ENCODE data around the gene COX5B. TPM values are rescaled to one million over a fixed set of nuclear protein-coding genes. Genes with fewer than 3 reads are reported as not detected.

The COX5B gene
- total and polyA plus RNA-seq, 10 of the 15 experiments (the other 5 are each of a cell fraction or from before 2014, with no cell fraction given), result 69.5 to 518 (median 363) TPM

DNA sequence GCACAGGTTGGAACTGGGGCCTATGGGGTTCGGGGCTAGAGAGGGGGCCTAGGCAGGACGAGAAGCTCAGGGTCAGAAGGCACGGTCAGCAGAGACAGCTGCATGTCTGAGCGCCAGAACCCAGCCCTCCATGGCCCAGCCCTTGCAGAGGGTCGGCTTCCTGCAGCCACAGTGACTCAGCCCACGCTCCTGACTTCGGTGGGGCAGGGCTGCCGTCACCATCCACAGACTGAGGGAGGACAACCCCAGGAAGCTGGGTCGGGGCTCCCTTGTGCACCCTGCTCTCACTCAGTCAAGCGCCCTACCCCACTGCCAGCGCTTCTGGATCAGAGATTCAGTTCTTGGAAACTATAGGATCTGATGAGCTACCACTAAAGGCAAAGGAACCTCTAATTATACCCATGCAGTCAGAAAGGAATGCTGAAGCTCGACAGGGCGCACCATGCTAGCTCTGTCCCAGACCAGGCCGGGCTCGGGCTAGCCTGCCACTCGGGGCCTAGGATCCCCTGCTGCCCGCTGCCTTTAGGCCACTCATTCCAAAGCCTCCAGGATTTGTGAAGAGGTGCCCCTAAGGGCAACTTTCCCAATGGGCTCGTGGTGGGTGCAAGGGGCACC, 15.0 kb downstream of the COX5B start (continued):
- TF ChIP-seq, protein P1, sequence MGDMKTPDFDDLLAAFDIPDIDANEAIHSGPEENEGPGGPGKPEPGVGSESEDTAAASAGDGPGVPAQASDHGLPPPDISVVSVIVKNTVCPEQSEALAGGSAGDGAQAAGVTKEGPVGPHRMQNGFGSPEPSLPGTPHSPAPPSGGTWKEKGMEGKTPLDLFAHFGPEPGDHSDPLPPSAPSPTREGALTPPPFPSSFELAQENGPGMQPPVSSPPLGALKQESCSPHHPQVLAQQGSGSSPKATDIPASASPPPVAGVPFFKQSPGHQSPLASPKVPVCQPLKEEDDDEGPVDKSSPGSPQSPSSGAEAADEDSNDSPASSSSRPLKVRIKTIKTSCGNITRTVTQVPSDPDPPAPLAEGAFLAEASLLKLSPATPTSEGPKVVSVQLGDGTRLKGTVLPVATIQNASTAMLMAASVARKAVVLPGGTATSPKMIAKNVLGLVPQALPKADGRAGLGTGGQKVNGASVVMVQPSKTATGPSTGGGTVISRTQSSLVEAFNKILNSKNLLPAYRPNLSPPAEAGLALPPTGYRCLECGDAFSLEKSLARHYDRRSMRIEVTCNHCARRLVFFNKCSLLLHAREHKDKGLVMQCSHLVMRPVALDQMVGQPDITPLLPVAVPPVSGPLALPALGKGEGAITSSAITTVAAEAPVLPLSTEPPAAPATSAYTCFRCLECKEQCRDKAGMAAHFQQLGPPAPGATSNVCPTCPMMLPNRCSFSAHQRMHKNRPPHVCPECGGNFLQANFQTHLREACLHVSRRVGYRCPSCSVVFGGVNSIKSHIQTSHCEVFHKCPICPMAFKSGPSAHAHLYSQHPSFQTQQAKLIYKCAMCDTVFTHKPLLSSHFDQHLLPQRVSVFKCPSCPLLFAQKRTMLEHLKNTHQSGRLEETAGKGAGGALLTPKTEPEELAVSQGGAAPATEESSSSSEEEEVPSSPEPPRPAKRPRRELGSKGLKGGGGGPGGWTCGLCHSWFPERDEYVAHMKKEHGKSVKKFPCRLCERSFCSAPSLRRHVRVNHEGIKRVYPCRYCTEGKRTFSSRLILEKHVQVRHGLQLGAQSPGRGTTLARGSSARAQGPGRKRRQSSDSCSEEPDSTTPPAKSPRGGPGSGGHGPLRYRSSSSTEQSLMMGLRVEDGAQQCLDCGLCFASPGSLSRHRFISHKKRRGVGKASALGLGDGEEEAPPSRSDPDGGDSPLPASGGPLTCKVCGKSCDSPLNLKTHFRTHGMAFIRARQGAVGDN (IDR thresholded peaks at IDR 0.05), result no peak
- no peak for TF ChIP-seq YY1 (IDR thresholded peaks at IDR 0.05; ENCODE audit: low read depth, low read length)
- no peak for TF ChIP-seq SMAD1 (IDR thresholded peaks at IDR 0.05; ENCODE audit: low read depth, partially characterized antibody)
- no peak for TF ChIP-seq SMC3 (IDR thresholded peaks at IDR 0.05; ENCODE audit: borderline replicate concordance, low read length)
- no peak for TF ChIP-seq ETV6 (conservative IDR thresholded peaks at IDR 0.05 in 1 of 2, IDR thresholded peaks at IDR 0.05 in 1 of 2; ENCODE audit: borderline replicate concordance in 1 of 2, low read depth in 1 of 2)
- no peak for TF ChIP-seq YBX1 (IDR thresholded peaks at IDR 0.05)
- TF ChIP-seq, protein P2, sequence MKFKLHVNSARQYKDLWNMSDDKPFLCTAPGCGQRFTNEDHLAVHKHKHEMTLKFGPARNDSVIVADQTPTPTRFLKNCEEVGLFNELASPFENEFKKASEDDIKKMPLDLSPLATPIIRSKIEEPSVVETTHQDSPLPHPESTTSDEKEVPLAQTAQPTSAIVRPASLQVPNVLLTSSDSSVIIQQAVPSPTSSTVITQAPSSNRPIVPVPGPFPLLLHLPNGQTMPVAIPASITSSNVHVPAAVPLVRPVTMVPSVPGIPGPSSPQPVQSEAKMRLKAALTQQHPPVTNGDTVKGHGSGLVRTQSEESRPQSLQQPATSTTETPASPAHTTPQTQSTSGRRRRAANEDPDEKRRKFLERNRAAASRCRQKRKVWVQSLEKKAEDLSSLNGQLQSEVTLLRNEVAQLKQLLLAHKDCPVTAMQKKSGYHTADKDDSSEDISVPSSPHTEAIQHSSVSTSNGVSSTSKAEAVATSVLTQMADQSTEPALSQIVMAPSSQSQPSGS (IDR thresholded peaks at IDR 0.05; ENCODE audit: low read length), result no peak
- TF ChIP-seq RBBP5 (conservative IDR thresholded peaks at IDR 0.05), result no peak
- no peak for TF ChIP-seq DPF2 (IDR thresholded peaks at IDR 0.05)
- no peak for TF ChIP-seq MYB (IDR thresholded peaks at IDR 0.05; ENCODE audit: borderline replicate concordance, low read depth, low read length)
